RWPE2 (cell line): Measurements from ENCODE around the gene THAP5.

Source experiments
- ATAC-seq: fragments of 200-7000 bp; cut with Tn5 transposase; 3 replicates; pipeline ENCODE4 v1.9.1; 2021; ENCODE audit warnings: low read depth
- DNase-seq: peaks from one replicate; pipeline ENCODE4 v3.0.0-alpha.2; 2020; ENCODE audit warnings: low spot score
- H3K27ac ChIP-seq: fragments of 450-650 bp; 2 replicates; pipeline ENCODE4 v1.5.1; 2017; ENCODE audit warnings: mild to moderate bottlenecking; ENCODE audit not compliant: poor library complexity, severe bottlenecking
- H3K27me3 ChIP-seq: fragments of 250-450 bp; sonication (Bioruptor Pico); 2 replicates; pipeline ENCODE4 v1.5.1; 2021; ENCODE audit warnings: mild to moderate bottlenecking, moderate library complexity; ENCODE audit not compliant: insufficient read depth, poor library complexity, severe bottlenecking
- H3K36me3 ChIP-seq: fragments of 250-450 bp; sonication (Bioruptor Pico); 2 replicates; pipeline ENCODE4 v1.5.1; 2020; ENCODE audit warnings: low read depth, mild to moderate bottlenecking, moderate library complexity
- H3K4me1 ChIP-seq: fragments of 250-450 bp; sonication (Bioruptor Pico); 2 replicates; pipeline ENCODE4 v1.5.1; 2021; ENCODE audit warnings: mild to moderate bottlenecking, moderate library complexity; ENCODE audit not compliant: insufficient read depth, poor library complexity, severe bottlenecking
- H3K4me3 ChIP-seq: fragments of 250-450 bp; sonication (Bioruptor Pico); 2 replicates; pipeline ENCODE4 v1.5.1; 2021; ENCODE audit warnings: mild to moderate bottlenecking, moderate library complexity; ENCODE audit not compliant: severe bottlenecking
- H3K9me3 ChIP-seq: fragments of 250-450 bp; sonication (Bioruptor Pico); 2 replicates; pipeline ENCODE4 v1.5.1; 2021; ENCODE audit warnings: mild to moderate bottlenecking, moderate library complexity; ENCODE audit not compliant: severe bottlenecking
- TF ChIP-seq, protein P1 (sequence below): fragments of 450-650 bp; IDR thresholded peaks from one replicate; pipeline ENCODE4 v1.5.1; 2017; ENCODE audit warnings: mild to moderate bottlenecking, moderate library complexity; ENCODE audit not compliant: poor library complexity, severe bottlenecking

The THAP5 gene

DNA sequence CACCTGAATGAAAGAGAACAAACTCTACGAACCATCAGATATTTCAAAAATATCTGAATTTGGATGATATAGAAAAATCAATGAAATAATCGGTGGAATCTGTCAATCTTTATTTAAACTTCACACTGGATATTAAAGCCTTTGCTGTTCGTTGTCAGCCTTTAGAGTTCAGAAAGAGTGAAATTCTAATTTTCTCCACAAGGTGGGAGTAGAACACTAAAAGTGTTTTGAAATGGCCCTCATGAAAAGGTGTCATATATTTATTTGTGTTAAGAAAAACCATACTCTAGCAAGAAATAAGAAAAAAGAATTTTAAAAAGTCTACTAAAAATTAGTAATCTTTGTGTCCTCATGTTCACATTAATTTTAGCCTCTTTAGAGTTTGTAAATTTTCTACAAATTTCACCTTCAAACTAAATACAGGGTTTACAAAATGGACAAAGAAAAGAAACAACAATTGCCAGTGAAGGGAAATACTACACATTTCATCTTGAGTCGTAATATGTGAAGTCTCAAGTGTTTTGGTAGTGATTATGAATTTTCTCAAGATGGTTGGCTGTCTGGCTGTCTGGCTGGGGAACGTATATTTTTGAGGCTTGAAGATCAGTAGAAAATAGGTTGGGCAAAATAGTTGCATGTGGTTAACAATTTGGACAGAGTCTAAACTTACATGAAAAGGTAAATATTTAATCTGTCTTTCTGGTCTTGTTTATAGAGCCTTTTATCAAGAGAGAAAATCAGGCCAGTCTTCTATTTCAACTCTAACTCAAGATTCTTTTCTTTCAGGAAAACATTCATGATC, 43.8 kb upstream of the THAP5 start:
- no peaks in the 10 kb centered on the region for H3K4me1 ChIP-seq
- H3K4me3 ChIP-seq = no peak overlapping the region
- no peak overlapping the region for H3K27ac ChIP-seq
- TF ChIP-seq, protein P1, sequence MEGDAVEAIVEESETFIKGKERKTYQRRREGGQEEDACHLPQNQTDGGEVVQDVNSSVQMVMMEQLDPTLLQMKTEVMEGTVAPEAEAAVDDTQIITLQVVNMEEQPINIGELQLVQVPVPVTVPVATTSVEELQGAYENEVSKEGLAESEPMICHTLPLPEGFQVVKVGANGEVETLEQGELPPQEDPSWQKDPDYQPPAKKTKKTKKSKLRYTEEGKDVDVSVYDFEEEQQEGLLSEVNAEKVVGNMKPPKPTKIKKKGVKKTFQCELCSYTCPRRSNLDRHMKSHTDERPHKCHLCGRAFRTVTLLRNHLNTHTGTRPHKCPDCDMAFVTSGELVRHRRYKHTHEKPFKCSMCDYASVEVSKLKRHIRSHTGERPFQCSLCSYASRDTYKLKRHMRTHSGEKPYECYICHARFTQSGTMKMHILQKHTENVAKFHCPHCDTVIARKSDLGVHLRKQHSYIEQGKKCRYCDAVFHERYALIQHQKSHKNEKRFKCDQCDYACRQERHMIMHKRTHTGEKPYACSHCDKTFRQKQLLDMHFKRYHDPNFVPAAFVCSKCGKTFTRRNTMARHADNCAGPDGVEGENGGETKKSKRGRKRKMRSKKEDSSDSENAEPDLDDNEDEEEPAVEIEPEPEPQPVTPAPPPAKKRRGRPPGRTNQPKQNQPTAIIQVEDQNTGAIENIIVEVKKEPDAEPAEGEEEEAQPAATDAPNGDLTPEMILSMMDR = peak; percentile 86
- no peaks in the 10 kb centered on the region for H3K36me3 ChIP-seq
- no peaks in the 10 kb centered on the region for H3K27me3 ChIP-seq
- ATAC-seq = peak; percentile 45; the same call in 1 of the 3 replicates
- no peaks in the 10 kb centered on the region for H3K9me3 ChIP-seq
- DNase-seq = no peak

DNA sequence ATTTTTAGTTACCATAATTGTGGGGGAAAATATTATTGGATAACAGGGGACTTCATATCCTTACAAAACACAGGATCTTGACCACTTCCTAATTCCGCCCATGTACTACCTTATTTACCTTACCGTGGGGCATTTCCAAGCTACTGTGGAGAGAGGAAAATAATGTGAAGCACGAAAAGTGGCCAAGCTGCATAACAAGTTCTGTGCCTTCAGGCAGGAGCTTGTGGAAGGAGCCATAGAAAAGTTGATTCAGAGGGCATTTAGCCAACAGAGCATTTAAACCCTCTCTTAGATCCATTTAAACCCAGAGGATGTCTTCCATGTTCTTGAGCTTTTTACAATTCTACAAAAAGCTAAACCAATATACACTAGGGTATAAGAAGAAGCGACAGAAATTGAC, 41.8 kb upstream of the THAP5 start:
- Histone ChIP-seq H3K9me3 (no peaks in the 10 kb centered on the region), H3K27ac (no peak overlapping the region), H3K27me3 (no peaks in the 10 kb centered on the region), H3K4me1 (no peaks in the 10 kb centered on the region), H3K4me3 (no peak overlapping the region), H3K36me3 (no peaks in the 10 kb centered on the region)
- DNase-seq (no peak), ATAC-seq (no peak)
- TF ChIP-seq, protein P1 = no peak

DNA sequence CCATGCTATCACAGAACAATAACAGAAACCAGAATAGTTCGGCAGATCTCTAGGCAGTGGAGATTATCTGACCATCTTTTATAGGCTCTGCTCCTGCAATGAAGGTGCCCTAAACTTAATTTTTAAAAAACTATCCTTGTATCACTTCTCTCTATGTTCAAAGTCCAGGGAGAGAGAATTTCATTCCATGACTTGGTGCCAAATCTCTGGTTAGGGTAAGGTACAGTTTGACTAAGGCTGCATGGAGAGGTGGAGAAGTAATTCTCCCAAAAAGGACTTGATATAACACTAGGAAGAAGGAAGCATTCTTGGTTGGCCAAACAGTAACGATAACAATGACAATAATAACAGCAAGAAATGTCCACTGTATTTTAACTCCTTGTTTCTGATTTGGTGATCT, 40.1 kb upstream of the THAP5 start:
- H3K27ac ChIP-seq = no peak overlapping the region
- ATAC-seq = no peak

DNA sequence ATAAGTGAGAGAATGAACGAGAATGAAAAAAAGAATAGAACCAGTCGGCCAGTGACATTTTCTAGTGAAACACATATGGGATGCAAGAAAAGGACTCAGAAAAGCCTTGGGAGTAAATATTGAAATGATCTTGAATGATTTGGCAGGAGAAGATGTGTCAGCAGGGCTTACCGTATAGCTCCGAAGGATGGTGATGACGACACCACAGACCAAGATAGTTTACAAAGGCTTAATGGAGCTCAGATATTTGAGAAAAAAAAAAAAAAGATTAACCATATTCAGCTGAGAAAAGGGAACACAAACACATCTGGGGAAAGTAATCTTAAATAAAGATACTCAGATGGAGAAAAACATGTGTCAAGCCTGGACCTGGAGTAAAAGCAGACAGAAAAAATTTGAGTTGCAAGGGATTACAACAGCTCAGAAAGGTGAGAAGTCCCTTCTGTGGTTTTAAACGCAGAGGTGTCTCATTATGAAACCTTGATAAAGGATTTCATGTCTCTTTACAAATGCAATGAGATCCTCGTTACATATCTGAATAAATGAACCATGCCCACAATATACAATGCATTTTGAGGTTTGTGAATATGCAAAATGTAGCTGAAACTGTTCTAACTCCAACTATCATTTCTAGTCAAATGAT, 36.2 kb upstream of the THAP5 start:
- Histone ChIP-seq H3K27me3 (no peaks in the 10 kb centered on the region), H3K36me3 (no peaks in the 10 kb centered on the region), H3K4me1 (no peaks in the 10 kb centered on the region), H3K9me3 (no peaks in the 10 kb centered on the region), H3K4me3 (no peak overlapping the region), H3K27ac (no peak overlapping the region)
- DNase-seq (no peak), ATAC-seq (no peak)
- TF ChIP-seq, protein P1 = no peak

More for the DNA sequence above, 40.1 kb upstream of the THAP5 start:
- no peak overlapping the region for H3K4me3 ChIP-seq
- DNase-seq = no peak
- H3K36me3 ChIP-seq = no peaks in the 10 kb centered on the region
- H3K4me1 ChIP-seq = no peaks in the 10 kb centered on the region
- no peaks in the 10 kb centered on the region for H3K9me3 ChIP-seq
- H3K27me3 ChIP-seq = no peaks in the 10 kb centered on the region
- TF ChIP-seq, protein P1 = no peak
